ENCODE measurements around the gene TOMM34.

The TOMM34 gene

DNA sequence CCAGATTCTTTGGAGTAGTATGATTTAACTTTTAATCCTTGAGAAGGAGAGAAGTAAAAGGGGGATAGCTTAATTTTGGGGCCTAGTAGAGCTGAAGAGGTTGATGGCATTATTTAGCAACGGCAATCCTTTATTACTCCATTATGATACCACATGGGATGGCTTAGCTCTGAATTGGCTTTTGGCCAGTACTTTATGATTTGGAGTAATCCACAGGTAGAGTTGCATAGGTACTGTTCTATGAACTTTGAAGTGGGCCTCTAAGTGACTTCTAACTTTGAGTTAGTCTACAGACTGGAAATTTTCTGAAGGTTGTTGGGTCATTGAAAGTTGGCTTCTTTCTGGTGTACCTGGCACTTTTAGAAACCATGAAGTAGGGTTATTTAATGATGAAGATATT, 63.1 kb downstream of the TOMM34 start:
- in situ Hi-C loops (cut with HindIII; ENCODE audit: low pct_ligation_motif_present, low sequenced_read_pairs), result no loop called here
- TF ChIP-seq, protein P1, sequence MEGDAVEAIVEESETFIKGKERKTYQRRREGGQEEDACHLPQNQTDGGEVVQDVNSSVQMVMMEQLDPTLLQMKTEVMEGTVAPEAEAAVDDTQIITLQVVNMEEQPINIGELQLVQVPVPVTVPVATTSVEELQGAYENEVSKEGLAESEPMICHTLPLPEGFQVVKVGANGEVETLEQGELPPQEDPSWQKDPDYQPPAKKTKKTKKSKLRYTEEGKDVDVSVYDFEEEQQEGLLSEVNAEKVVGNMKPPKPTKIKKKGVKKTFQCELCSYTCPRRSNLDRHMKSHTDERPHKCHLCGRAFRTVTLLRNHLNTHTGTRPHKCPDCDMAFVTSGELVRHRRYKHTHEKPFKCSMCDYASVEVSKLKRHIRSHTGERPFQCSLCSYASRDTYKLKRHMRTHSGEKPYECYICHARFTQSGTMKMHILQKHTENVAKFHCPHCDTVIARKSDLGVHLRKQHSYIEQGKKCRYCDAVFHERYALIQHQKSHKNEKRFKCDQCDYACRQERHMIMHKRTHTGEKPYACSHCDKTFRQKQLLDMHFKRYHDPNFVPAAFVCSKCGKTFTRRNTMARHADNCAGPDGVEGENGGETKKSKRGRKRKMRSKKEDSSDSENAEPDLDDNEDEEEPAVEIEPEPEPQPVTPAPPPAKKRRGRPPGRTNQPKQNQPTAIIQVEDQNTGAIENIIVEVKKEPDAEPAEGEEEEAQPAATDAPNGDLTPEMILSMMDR (IDR thresholded peaks at IDR 0.05; ENCODE audit: low read depth, low read length, missing control alignments), result no peak
- peaks cover 4% of the 10 kb centered on the region for H3K36me3 ChIP-seq (replicated peaks)
- DNase-seq, result no peak
- no peaks in the 10 kb centered on the region for H3K27me3 ChIP-seq (replicated peaks)
- no peak overlapping the region for H3K4me3 ChIP-seq (ENCODE audit: low read depth, low read length)
- H3K27ac ChIP-seq, result no peak overlapping the region

DNA sequence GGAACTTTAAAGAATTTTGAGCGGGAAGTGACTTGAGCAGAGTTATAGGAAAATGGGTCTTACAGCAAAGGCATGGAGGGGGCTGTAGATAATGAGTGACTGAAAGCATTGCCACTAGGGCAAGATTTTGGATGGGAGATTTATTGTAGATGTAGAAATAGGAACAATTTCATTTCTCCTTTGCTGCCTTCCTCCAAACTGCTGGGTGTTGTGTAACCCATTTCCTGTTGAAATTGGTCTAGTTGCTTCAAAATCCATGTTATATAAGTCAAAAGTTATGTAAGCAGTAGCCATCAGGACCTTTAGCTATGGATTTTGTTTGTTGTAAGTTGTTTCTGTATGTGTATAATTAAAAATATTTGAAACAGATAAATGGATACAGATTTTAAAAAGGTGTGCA, 63.6 kb downstream of the TOMM34 start:
- Histone ChIP-seq H3K36me3 (replicated peaks) (no peaks in the 10 kb centered on the region), H3K4me3 (ENCODE audit: low read depth, low read length) (no peak overlapping the region), H3K27me3 (replicated peaks) (no peaks in the 10 kb centered on the region), H3K27ac (no peak overlapping the region)
- no peak for DNase-seq
- TF ChIP-seq, protein P1 (IDR thresholded peaks at IDR 0.05; ENCODE audit: low read depth, low read length, missing control alignments), result no peak
- in situ Hi-C loops (cut with HindIII; ENCODE audit: low pct_ligation_motif_present, low sequenced_read_pairs), result no loop called here

DNA sequence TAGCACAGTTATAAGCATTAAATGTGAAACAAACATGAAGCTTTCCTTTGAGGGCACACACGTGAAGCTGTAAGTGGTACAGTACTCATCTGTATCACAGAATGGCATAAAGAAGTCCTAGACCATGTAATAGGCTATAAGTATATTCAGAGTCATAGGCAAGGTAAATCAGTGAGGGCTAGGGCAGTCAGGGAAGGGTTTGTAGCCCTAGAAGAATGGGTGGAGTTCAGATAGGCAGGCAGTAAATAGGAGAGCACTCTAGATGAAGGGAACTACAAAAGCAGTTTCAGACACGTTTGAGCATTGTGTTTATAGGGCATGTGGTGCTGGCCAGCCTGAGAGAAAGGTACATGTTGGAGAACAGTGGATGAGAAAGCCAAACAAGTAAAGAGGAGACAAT, 65.2 kb downstream of the TOMM34 start:
- DNase-seq, result no peak
- Histone ChIP-seq H3K27ac (no peak overlapping the region), H3K36me3 (replicated peaks) (no peaks in the 10 kb centered on the region), H3K4me3 (ENCODE audit: low read depth, low read length) (no peak overlapping the region), H3K27me3 (replicated peaks) (no peaks in the 10 kb centered on the region)
- in situ Hi-C loops (cut with HindIII; ENCODE audit: low pct_ligation_motif_present, low sequenced_read_pairs), result no loop called here
- TF ChIP-seq, protein P1 (IDR thresholded peaks at IDR 0.05; ENCODE audit: low read depth, low read length, missing control alignments), result no peak

Measured in brain microvascular endothelial cell (primary cell).